IMR-90 (cell line): Measurements from ENCODE around the gene PTGR3. TPM values are rescaled to one million over a fixed set of nuclear protein-coding genes. Genes with fewer than 3 reads are reported as not detected.

Experiments used
- ATAC-seq: fragments of 200-7000 bp; cut with Tn5 transposase; 2 replicates; pipeline ENCODE4 v1.9.1; 2020; ENCODE audit warnings: low read depth, mild to moderate bottlenecking, moderate library complexity
- BruUV-seq: library from RNA; stranded (reverse); fragments of 400-500 nt; replicated peaks from 2 replicates; lab custom pipeline; 2021; lab: Mats Ljungman, UMichigan
- CTCF ChIA-PET: fragments of 300-600 bp; formaldehyde crosslinking; extraction: SDS; loops from one replicate; lab custom pipeline; 2021; ENCODE audit warnings: antibody characterized with exemption; lab: Yijun Ruan, JAX
- POLR2A ChIA-PET: fragments of 300-600 bp; sonication (Branson Sonifier 250); formaldehyde crosslinking; loops from one replicate; lab custom pipeline; 2022; ENCODE audit warnings: antibody characterized with exemption; ENCODE audit not compliant: unreplicated experiment; lab: Charles Lee
- DNase-seq: peaks from one replicate; pipeline ENCODE4 v3.0.0; 2013
- H2AFZ ChIP-seq: replicated peaks from 2 replicates; pipeline ENCODE3; 2013; ENCODE audit warnings: low read length, mild to moderate bottlenecking; ENCODE audit not compliant: poor library complexity
- H2AK5ac ChIP-seq: 2 replicates; pipeline ENCODE4 v1.6.1; 2013; ENCODE audit warnings: low read depth, low read length, inconsistent platforms
- H2AK9ac ChIP-seq: replicated peaks from 2 replicates; pipeline ENCODE3; 2013; ENCODE audit warnings: mild to moderate bottlenecking, low read depth, low read length, moderate library complexity; ENCODE audit not compliant: poor library complexity
- H2BK120ac ChIP-seq: 2 replicates; pipeline ENCODE4 v1.6.1; 2013; ENCODE audit warnings: low read depth, low read length, inconsistent platforms
- H2BK15ac ChIP-seq: 3 replicates; pipeline ENCODE4 v1.6.1; 2013; ENCODE audit warnings: low read depth, low read length, inconsistent platforms
- H2BK20ac ChIP-seq: 2 replicates; pipeline ENCODE4 v1.6.1; 2013; ENCODE audit warnings: low read depth, mild to moderate bottlenecking, inconsistent platforms, low read length, moderate library complexity
- H2BK5ac ChIP-seq: 2 replicates; pipeline ENCODE4 v1.6.1; 2013; ENCODE audit warnings: mild to moderate bottlenecking, low read depth, low read length, inconsistent platforms; ENCODE audit not compliant: poor library complexity, severe bottlenecking
- H3K14ac ChIP-seq: replicated peaks from 2 replicates; pipeline ENCODE4 v1.6.1; 2013; ENCODE audit warnings: low read depth, low read length, inconsistent platforms
- H3K18ac ChIP-seq: 2 replicates; pipeline ENCODE4 v1.6.1; 2013; ENCODE audit warnings: low read depth, low read length, control low read depth
- H3K23ac ChIP-seq: 2 replicates; pipeline ENCODE4 v1.6.1; 2013; ENCODE audit warnings: low read depth, low read length, inconsistent platforms
- H3K27ac ChIP-seq: 2 replicates; pipeline ENCODE4 v1.5.1; 2013; ENCODE audit warnings: mild to moderate bottlenecking, control low read depth, low read length; ENCODE audit not compliant: insufficient read depth
- H3K27me3 ChIP-seq: 2 replicates; pipeline ENCODE4 v1.6.1; 2013; ENCODE audit warnings: low read length; ENCODE audit not compliant: control insufficient read depth, insufficient read depth
- H3K36me3 ChIP-seq: 2 replicates; pipeline ENCODE4 v1.6.1; 2013; ENCODE audit warnings: low read length, mixed read lengths; ENCODE audit not compliant: control insufficient read depth, insufficient read depth
- H3K4ac ChIP-seq: 2 replicates; pipeline ENCODE4 v1.6.1; 2013; ENCODE audit warnings: low read depth, low read length, inconsistent platforms
- H3K4me1 ChIP-seq: 2 replicates; pipeline ENCODE4 v1.6.1; 2013; ENCODE audit warnings: low read length, mixed read lengths; ENCODE audit not compliant: control insufficient read depth, insufficient read depth
- H3K4me2 ChIP-seq: 2 replicates; pipeline ENCODE4 v1.6.1; 2013; ENCODE audit warnings: low read depth, mild to moderate bottlenecking, control low read depth, low read length, moderate library complexity
- H3K4me3 ChIP-seq: 2 replicates; pipeline ENCODE4 v1.5.1; 2013; ENCODE audit warnings: low read depth, mild to moderate bottlenecking, control low read depth, low read length, moderate library complexity; ENCODE audit not compliant: insufficient read depth
- H3K56ac ChIP-seq: 2 replicates; pipeline ENCODE4 v1.6.1; 2013; ENCODE audit warnings: low read length, inconsistent platforms; ENCODE audit not compliant: insufficient read depth; ENCODE audit errors: extremely low read depth
- H3K79me1 ChIP-seq, 2 experiments: 2 replicates each; pipeline ENCODE4 v1.6.1; 2013; ENCODE audit warnings: low read length in 2 of 2, inconsistent platforms in 1 of 2, low read depth in 1 of 2
- H3K9ac ChIP-seq: 2 replicates; pipeline ENCODE4 v1.6.1; 2013; ENCODE audit warnings: low read depth, low read length, control low read depth
- H3K9me1 ChIP-seq: 2 replicates; pipeline ENCODE4 v1.6.1; 2013; ENCODE audit warnings: low read length, inconsistent platforms; ENCODE audit not compliant: insufficient read depth
- H3K9me3 ChIP-seq: 2 replicates; pipeline ENCODE4 v1.6.1; 2013; ENCODE audit warnings: low read length; ENCODE audit not compliant: control insufficient read depth, insufficient read depth
- H4K20me1 ChIP-seq: 2 replicates; pipeline ENCODE4 v1.6.1; 2013; ENCODE audit warnings: low read length, inconsistent platforms; ENCODE audit not compliant: insufficient read depth
- H4K5ac ChIP-seq: 2 replicates; pipeline ENCODE4 v1.6.1; 2013; ENCODE audit warnings: mild to moderate bottlenecking, low read depth, low read length, control low read depth
- H4K8ac ChIP-seq, 2 experiments: 2 replicates each; pipeline ENCODE4 v1.6.1; 2013; ENCODE audit warnings: low read depth in 2 of 2, low read length in 2 of 2, control low read depth in 1 of 2, inconsistent platforms in 1 of 2
- H4K91ac ChIP-seq: 2 replicates; pipeline ENCODE4 v1.6.1; 2013; ENCODE audit warnings: low read depth, low read length, inconsistent platforms; ENCODE audit not compliant: insufficient read depth
- FOS ChIP-seq: fragments of 150-350 bp; IDR thresholded peaks from 2 replicates; pipeline ENCODE4 v1.6.1; 2016; ENCODE audit warnings: low read depth, low read length
- MXI1 ChIP-seq: IDR thresholded peaks from 2 replicates; pipeline ENCODE4 v1.6.1; 2012; ENCODE audit warnings: low read depth, mild to moderate bottlenecking, low read length, moderate library complexity, borderline replicate concordance
- USF2 ChIP-seq: fragments of 150-350 bp; IDR thresholded peaks from 2 replicates; pipeline ENCODE4 v1.6.1; 2017; ENCODE audit warnings: mild to moderate bottlenecking, antibody characterized with exemption, low read length, low read depth
- WGBS, 2 experiments: methylation state at CpG; one replicate each; pipeline versions ENCODE4 v1.1.5 to v1.1.7; 2013; ENCODE audit warnings: missing lambda C conversion rate in 2 of 2; ENCODE audit not compliant: insufficient read length in 1 of 2; ENCODE audit errors: extremely low coverage in 2 of 2; 5-methylcytosine and 5-hydroxymethylcytosine counted together
- dilution Hi-C: fragments of 300-500 bp; cut with HindIII; formaldehyde crosslinking; loops from one replicate; pipeline ENCODE4 v1.14.3; 2018; ENCODE audit warnings: low sequenced_read_pairs; ENCODE audit not compliant: unreplicated experiment
- in situ Hi-C: fragments of 300-500 bp; cut with MboI; formaldehyde crosslinking; loops from 3 replicates; pipeline ENCODE4 v1.14.3; 2019; ENCODE audit warnings: low sequenced_read_pairs, inconsistent platforms, mixed read lengths
- intact Hi-C: fragments of 100-400 bp; cut with micrococcal nuclease; formaldehyde crosslinking; loops from 2 replicates; pipeline ENCODE4 v1.10.0; 2022
- polyA plus RNA-seq, 3 experiments: library from polyadenylated mRNA; depleted of rRNA; stranded (reverse); fragments of >200 nt; gene quantifications; 2 replicates each; pipeline ENCODE4 v1.2.3, GENCODE V29; 2012; ENCODE audit warnings: low replicate concordance in 1 of 3
- total RNA-seq: library from RNA; depleted of rRNA; stranded (reverse); fragments of >200 nt; gene quantifications from 2 replicates; pipeline ENCODE4 v1.2.3, GENCODE V29; 2012

PTGR3 gene
- total and polyA plus RNA-seq, 2 of the 4 experiments (the other 2 are of a cell fraction): 16.1 to 26.4 TPM

GRCh38 chr18:75241705-75242104, 32.8 kb upstream of the PTGR3 start:
- H4K20me1 ChIP-seq: no peaks in the 10 kb centered on the region
- POLR2A ChIA-PET: no interaction called here

More at GRCh38 chr18:75241705-75242104, 32.8 kb upstream of the PTGR3 start:
- Histone ChIP-seq H3K27ac (no peak overlapping the region), H4K91ac (no peak overlapping the region), H3K9me3 (peaks cover 5% of the 10 kb centered on the region), H2BK120ac (no peak overlapping the region), H3K14ac (no peak overlapping the region), H3K9me1 (no peaks in the 10 kb centered on the region), H3K4me3 (no peak overlapping the region), H2AK9ac (no peak overlapping the region), H2BK20ac (no peak overlapping the region), H4K8ac (no peak overlapping the region), H3K4ac (no peak overlapping the region), H3K4me2 (no peak overlapping the region), H3K79me1 (peaks cover 29 to 61% of the 10 kb centered on the region in 2 experiments), H4K5ac (no peak overlapping the region), H3K27me3 (no peaks in the 10 kb centered on the region), H2BK5ac (no peak overlapping the region), H2AFZ (no peak overlapping the region), H3K23ac (no peak overlapping the region), H3K9ac (no peak overlapping the region), H3K18ac (no peak overlapping the region), H3K4me1 (peaks cover 2% of the 10 kb centered on the region; the same call in 1 of the 2 replicates), H2AK5ac (no peak overlapping the region), H2BK15ac (no peak overlapping the region), H3K36me3 (no peaks in the 10 kb centered on the region), H3K56ac (no peak overlapping the region)
- CTCF ChIA-PET: no interaction called here
- BruUV-seq: no TSS peak
- ATAC-seq (no peak), DNase-seq (no peak)
- dilution Hi-C loops: no loop called here
- in situ Hi-C loops: no loop called here
- intact Hi-C loops: no loop called here
- TF ChIP-seq MXI1: no peak
- no peak for TF ChIP-seq FOS
- TF ChIP-seq USF2: no peak
- WGBS, 2 experiments: no CpG with 5 or more reads among the region's 1 CpG
